Smooth muscle cell (in vitro differentiated cells): Measurements from ENCODE around the gene REX1BD. TPM values are rescaled to one million over a fixed set of nuclear protein-coding genes. Genes with fewer than 3 reads are reported as not detected.

ENCODE experiments used
- DNase-seq: peaks from one replicate; lab custom pipeline; 2025; ENCODE audit not compliant: unreplicated experiment; lab: John Stamatoyannopoulos, UW
- H2AFZ ChIP-seq: fragments of 200-600 bp; sonication (generic); 2 replicates; pipeline ENCODE4 v1.6.0; 2016; ENCODE audit warnings: antibody characterized with exemption, low read depth, mild to moderate bottlenecking
- H3F3A ChIP-seq: fragments of 200-600 bp; sonication (generic); 2 replicates; pipeline ENCODE4 v1.6.0; 2017; ENCODE audit warnings: antibody characterized with exemption, low read depth
- H3K27ac ChIP-seq: fragments of 200-600 bp; sonication (generic); 2 replicates; pipeline ENCODE4 v1.5.1; 2016; ENCODE audit warnings: low read depth, mild to moderate bottlenecking
- H3K27me3 ChIP-seq: fragments of 200-600 bp; sonication (generic); 2 replicates; pipeline ENCODE4 v1.6.1; 2016; ENCODE audit warnings: low read depth, mild to moderate bottlenecking
- H3K36me3 ChIP-seq: fragments of 200-600 bp; sonication (generic); 2 replicates; pipeline ENCODE4 v1.5.1; 2016; ENCODE audit warnings: low read depth
- H3K4me1 ChIP-seq: fragments of 200-600 bp; sonication (generic); 2 replicates; pipeline ENCODE4 v1.5.1; 2016; ENCODE audit warnings: low read depth
- H3K4me2 ChIP-seq: fragments of 200-600 bp; sonication (generic); 2 replicates; pipeline ENCODE4 v1.6.0; 2016; ENCODE audit warnings: mild to moderate bottlenecking
- H3K4me3 ChIP-seq: fragments of 200-600 bp; sonication (generic); 2 replicates; pipeline ENCODE4 v1.5.1; 2016; ENCODE audit warnings: mild to moderate bottlenecking
- H3K79me2 ChIP-seq: fragments of 200-600 bp; sonication (generic); 2 replicates; pipeline ENCODE4 v1.6.0; 2016; ENCODE audit warnings: low read depth, mild to moderate bottlenecking
- H3K9ac ChIP-seq: fragments of 200-600 bp; sonication (generic); 2 replicates; pipeline ENCODE4 v1.6.0; 2016; ENCODE audit warnings: low read depth
- H3K9me3 ChIP-seq: fragments of 200-600 bp; sonication (generic); replicated peaks from 2 replicates; pipeline ENCODE4 v1.5.1; 2016; ENCODE audit warnings: low read depth
- H4K20me1 ChIP-seq: fragments of 200-600 bp; sonication (generic); 2 replicates; pipeline ENCODE4 v1.6.0; 2016; ENCODE audit warnings: low read depth
- WGBS: methylation state at CpG from one replicate; pipeline ENCODE4 v1.1.7; 2016; ENCODE audit warnings: low lambda C conversion rate; 5-methylcytosine and 5-hydroxymethylcytosine counted together
- polyA plus RNA-seq: library from polyadenylated mRNA; unstranded; fragments of >200 nt; fragmentation: Nextera tagmentation; extraction: Ambion mirVana; gene quantifications from 2 replicates; pipeline ENCODE4 v1.2.1, GENCODE V29; 2016
- total RNA-seq: library from RNA; depleted of rRNA; stranded (reverse); fragments of >200 nt; gene quantifications from 2 replicates; pipeline ENCODE4 v1.2.3, GENCODE V29; 2014
- TF ChIP-seq, protein P1 (sequence below): fragments of 200-600 bp; sonication (generic); IDR thresholded peaks from 2 replicates; pipeline ENCODE4 v1.5.1; 2017; ENCODE audit warnings: borderline replicate concordance, mild to moderate bottlenecking, antibody characterized with exemption; ENCODE audit not compliant: insufficient read depth, poor library complexity, severe bottlenecking

REX1BD gene
- total and polyA plus RNA-seq, 2 experiments from 2014 or later = 69.6 to 117 TPM

DNA sequence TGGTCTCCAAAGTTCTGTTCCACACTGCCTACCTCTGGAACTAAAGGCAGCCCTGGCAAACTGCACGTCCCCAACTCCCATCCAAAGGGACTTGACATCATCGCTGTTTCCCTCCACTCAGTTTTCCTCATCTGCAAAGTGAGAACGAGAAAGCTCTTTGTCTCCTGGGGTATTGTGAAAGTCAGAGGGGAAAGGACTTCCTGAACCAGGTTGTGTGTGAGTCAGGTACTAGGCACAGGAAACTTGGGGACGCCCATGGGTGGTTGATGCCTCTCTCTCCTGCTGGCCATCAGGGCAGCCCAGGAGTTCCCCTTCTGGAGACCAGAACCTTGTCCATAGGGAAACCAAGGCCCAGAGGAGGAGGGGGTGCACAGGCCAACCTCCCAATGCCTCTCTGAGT is 13.3 kb downstream of the REX1BD start:
- Histone ChIP-seq H3K4me1 (peaks cover 19% of the 10 kb centered on the region), H3K79me2 (peaks cover 27% of the 10 kb centered on the region), H3K4me2 (no peak overlapping the region), H3F3A (peaks cover 12% of the 10 kb centered on the region), H2AFZ (no peak overlapping the region), H3K9me3 (no peaks in the 10 kb centered on the region), H3K27me3 (peaks cover 15% of the 10 kb centered on the region), H3K4me3 (no peak overlapping the region), H3K27ac (no peak overlapping the region), H3K36me3 (no peaks in the 10 kb centered on the region), H3K9ac (no peak overlapping the region), H4K20me1 (peaks cover 63% of the 10 kb centered on the region)
- TF ChIP-seq, protein P1, sequence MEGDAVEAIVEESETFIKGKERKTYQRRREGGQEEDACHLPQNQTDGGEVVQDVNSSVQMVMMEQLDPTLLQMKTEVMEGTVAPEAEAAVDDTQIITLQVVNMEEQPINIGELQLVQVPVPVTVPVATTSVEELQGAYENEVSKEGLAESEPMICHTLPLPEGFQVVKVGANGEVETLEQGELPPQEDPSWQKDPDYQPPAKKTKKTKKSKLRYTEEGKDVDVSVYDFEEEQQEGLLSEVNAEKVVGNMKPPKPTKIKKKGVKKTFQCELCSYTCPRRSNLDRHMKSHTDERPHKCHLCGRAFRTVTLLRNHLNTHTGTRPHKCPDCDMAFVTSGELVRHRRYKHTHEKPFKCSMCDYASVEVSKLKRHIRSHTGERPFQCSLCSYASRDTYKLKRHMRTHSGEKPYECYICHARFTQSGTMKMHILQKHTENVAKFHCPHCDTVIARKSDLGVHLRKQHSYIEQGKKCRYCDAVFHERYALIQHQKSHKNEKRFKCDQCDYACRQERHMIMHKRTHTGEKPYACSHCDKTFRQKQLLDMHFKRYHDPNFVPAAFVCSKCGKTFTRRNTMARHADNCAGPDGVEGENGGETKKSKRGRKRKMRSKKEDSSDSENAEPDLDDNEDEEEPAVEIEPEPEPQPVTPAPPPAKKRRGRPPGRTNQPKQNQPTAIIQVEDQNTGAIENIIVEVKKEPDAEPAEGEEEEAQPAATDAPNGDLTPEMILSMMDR = no peak
- WGBS = 86% methylated on average over 4 of the region's 4 CpGs
- DNase-seq = no peak

GRCh38 chr19:18603255-18603957 is 14.8 kb downstream of the REX1BD start:
- Histone ChIP-seq H3F3A (peaks cover 12% of the 10 kb centered on the region), H3K4me2 (peak overlapping the region; percentile 90), H3K36me3 (no peaks in the 10 kb centered on the region), H3K27me3 (peaks cover 30% of the 10 kb centered on the region), H4K20me1 (peaks cover 62% of the 10 kb centered on the region), H3K4me1 (peaks cover 28% of the 10 kb centered on the region), H3K4me3 (peak overlapping the region; percentile 57), H3K27ac (peak overlapping the region; percentile 57), H3K9ac (peak overlapping the region; percentile 29), H2AFZ (no peak overlapping the region), H3K9me3 (no peaks in the 10 kb centered on the region), H3K79me2 (peaks cover 27% of the 10 kb centered on the region)
- TF ChIP-seq, protein P1 = peak; percentile 18
- WGBS = 16% methylated on average over 13 of the region's 32 CpGs
- no peak for DNase-seq

- H3K4me2 ChIP-seq = peak overlapping the region; percentile 90
- peaks cover 38% of the 10 kb centered on the region for H3K27me3 ChIP-seq
These were observed 15.6 kb downstream of the REX1BD start for GRCh38 chr19:18603958-18604819.

More at GRCh38 chr19:18603958-18604819, 15.6 kb downstream of the REX1BD start:
- H3K9ac ChIP-seq = no peak overlapping the region
- H3F3A ChIP-seq = peaks cover 12% of the 10 kb centered on the region
- peak overlapping the region; percentile 57 for H3K27ac ChIP-seq
- peaks cover 28% of the 10 kb centered on the region for H3K4me1 ChIP-seq
- H3K36me3 ChIP-seq = no peaks in the 10 kb centered on the region
- DNase-seq = no peak
- no peak overlapping the region for H2AFZ ChIP-seq
- H4K20me1 ChIP-seq = peaks cover 54% of the 10 kb centered on the region
- peaks cover 27% of the 10 kb centered on the region for H3K79me2 ChIP-seq
- H3K4me3 ChIP-seq = peak overlapping the region; percentile 57
- H3K9me3 ChIP-seq = no peaks in the 10 kb centered on the region
- WGBS = 22% methylated on average over 17 of the region's 26 CpGs
- TF ChIP-seq, protein P1 = no peak
